Panc1 (cell line): ENCODE results near the gene PCDHA6. TPM values are rescaled to one million over a fixed set of nuclear protein-coding genes. Genes with fewer than 3 reads are reported as not detected.

Experiments
- ATAC-seq: fragments of 200-7000 bp; cut with Tn5 transposase; 2 replicates; pipeline ENCODE4 v1.9.1; 2020; ENCODE audit warnings: mild to moderate bottlenecking, moderate library complexity
- BruUV-seq: library from RNA; stranded (reverse); fragments of 400-500 nt; replicated peaks from 2 replicates; lab custom pipeline; 2021; lab: Mats Ljungman, UMichigan
- CTCF ChIA-PET: fragments of 300-600 bp; sonication (Branson Sonifier 250); formaldehyde crosslinking; loops from one replicate; lab custom pipeline; 2022; ENCODE audit warnings: antibody characterized with exemption; lab: Charles Lee
- POLR2A ChIA-PET: fragments of 300-600 bp; sonication (Branson Sonifier 250); formaldehyde crosslinking; loops from one replicate; lab custom pipeline; 2022; ENCODE audit warnings: antibody characterized with exemption; lab: Charles Lee
- DNase-seq: peaks from one replicate; pipeline ENCODE4 v3.0.0-alpha.2; 2010; ENCODE audit warnings: low read depth, low spot score
- H3K27ac ChIP-seq: 2 replicates; pipeline ENCODE4 v1.5.1; 2011; ENCODE audit warnings: mild to moderate bottlenecking, low read length, inconsistent platforms
- H3K27me3 ChIP-seq: fragments of 200-500 bp; sonication (Bioruptor generic); 2 replicates; pipeline ENCODE4 v1.6.0; 2014; ENCODE audit warnings: low read length, inconsistent platforms; ENCODE audit not compliant: control insufficient read depth, insufficient read depth
- H3K36me3 ChIP-seq: fragments of 200-500 bp; sonication (Bioruptor generic); 2 replicates; pipeline ENCODE4 v1.5.1; 2014; ENCODE audit warnings: inconsistent platforms, mild to moderate bottlenecking, low read length, moderate library complexity; ENCODE audit not compliant: control insufficient read depth, insufficient read depth
- H3K4me1 ChIP-seq: 2 replicates; pipeline ENCODE4 v1.5.1; 2011; ENCODE audit warnings: inconsistent platforms, mild to moderate bottlenecking, low read length, moderate library complexity; ENCODE audit not compliant: control insufficient read depth, insufficient read depth
- H3K4me3 ChIP-seq, 2 experiments: 2 replicates each; pipeline ENCODE4 v1.5.1; 2011 to 2012; ENCODE audit warnings: low read depth in 2 of 2, low read length in 2 of 2, mild to moderate bottlenecking in 2 of 2, inconsistent platforms in 1 of 2, moderate library complexity in 1 of 2
- H3K9me3 ChIP-seq: fragments of 200-500 bp; sonication (Bioruptor generic); 2 replicates; pipeline ENCODE4 v1.5.1; 2014; ENCODE audit warnings: low read depth, mild to moderate bottlenecking, inconsistent platforms, low read length, moderate library complexity; ENCODE audit not compliant: control insufficient read depth, insufficient read depth
- POLR2AphosphoS5 ChIP-seq: IDR thresholded peaks from 2 replicates; pipeline ENCODE4 v1.6.1; 2012; ENCODE audit warnings: mild to moderate bottlenecking, low read depth, low read length, moderate library complexity
- SIN3A ChIP-seq: IDR thresholded peaks from 2 replicates; pipeline ENCODE4 v1.6.1; 2012; ENCODE audit warnings: low read depth, mild to moderate bottlenecking, low read length, moderate library complexity, borderline replicate concordance; ENCODE audit not compliant: insufficient read depth
- TCF7L2 ChIP-seq: IDR thresholded peaks from 2 replicates; pipeline ENCODE4 v1.6.1; 2011; ENCODE audit warnings: mild to moderate bottlenecking, low read depth, low read length, inconsistent platforms
- in situ Hi-C: cut with HindIII; loops from 2 replicates; pipeline ENCODE4 v1.10.0; 2016; ENCODE audit warnings: low sequenced_read_pairs, low pct_unique_long_range_greater_than_20kb
- intact Hi-C: fragments of 100-400 bp; cut with micrococcal nuclease; formaldehyde crosslinking; loops from one replicate; pipeline ENCODE4 v1.10.0; 2022; ENCODE audit not compliant: unreplicated experiment
- total RNA-seq: library from RNA; stranded (reverse); gene quantifications from one replicate; pipeline ENCODE4 v1.2.1, GENCODE V29; 2021; ENCODE audit not compliant: unreplicated experiment
- TF ChIP-seq, protein P1 (sequence below): fragments of 450-650 bp; IDR thresholded peaks from 2 replicates; pipeline ENCODE4 v1.5.1; 2017; ENCODE audit warnings: mild to moderate bottlenecking
- TF ChIP-seq, protein P2 (sequence below), 2 experiments: IDR thresholded peaks; 2 replicates each; pipeline ENCODE4 v1.6.1; 2011 to 2012; ENCODE audit warnings: low read depth in 2 of 2, control low read depth in 1 of 2, low read length in 1 of 2, mild to moderate bottlenecking in 1 of 2, moderate library complexity in 1 of 2; ENCODE audit not compliant: insufficient read depth in 1 of 2

The PCDHA6 gene
- total RNA-seq, 1 experiment from 2014 or later, result 0.31 TPM

DNA sequence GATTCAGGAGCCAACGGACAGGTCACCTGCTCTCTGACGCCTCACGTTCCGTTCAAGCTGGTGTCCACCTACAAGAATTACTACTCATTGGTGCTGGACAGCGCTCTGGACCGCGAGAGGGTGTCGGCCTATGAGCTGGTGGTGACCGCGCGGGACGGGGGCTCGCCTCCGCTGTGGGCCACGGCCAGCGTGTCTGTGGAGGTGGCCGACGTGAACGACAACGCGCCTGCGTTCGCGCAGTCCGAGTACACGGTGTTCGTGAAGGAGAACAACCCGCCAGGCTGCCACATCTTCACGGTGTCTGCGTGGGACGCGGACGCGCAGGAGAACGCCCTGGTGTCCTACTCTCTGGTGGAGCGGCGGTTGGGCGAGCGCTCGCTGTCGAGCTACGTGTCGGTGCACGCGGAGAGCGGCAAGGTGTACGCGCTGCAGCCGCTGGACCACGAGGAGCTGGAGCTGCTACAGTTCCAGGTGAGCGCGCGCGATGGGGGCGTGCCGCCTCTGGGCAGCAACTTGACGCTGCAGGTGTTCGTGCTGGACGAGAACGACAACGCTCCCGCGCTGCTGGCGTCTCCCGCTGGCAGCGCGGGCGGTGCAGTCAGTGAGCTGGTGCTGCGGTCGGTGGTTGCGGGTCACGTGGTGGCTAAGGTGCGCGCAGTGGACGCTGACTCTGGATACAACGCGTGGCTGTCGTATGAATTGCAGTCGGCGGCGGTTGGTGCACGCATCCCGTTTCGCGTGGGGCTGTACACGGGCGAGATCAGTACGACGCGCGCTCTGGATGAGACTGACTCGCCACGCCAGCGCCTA is 29.6 kb downstream of the PCDHA6 start:
- no peak overlapping the region for H3K4me3 ChIP-seq
- H3K36me3 ChIP-seq, result no peaks in the 10 kb centered on the region
- H3K27me3 ChIP-seq, result no peaks in the 10 kb centered on the region
- no TSS peak for BruUV-seq
- intact Hi-C loops (no loop called here), in situ Hi-C loops (no loop called here)
- no peak overlapping the region for H3K27ac ChIP-seq
- DNase-seq (no peak), ATAC-seq (no peak)
- ChIA-PET POLR2A (no interaction called here), CTCF (no interaction called here)
- H3K9me3 ChIP-seq, result no peaks in the 10 kb centered on the region
- no peaks in the 10 kb centered on the region for H3K4me1 ChIP-seq
- TF ChIP-seq, protein P1, sequence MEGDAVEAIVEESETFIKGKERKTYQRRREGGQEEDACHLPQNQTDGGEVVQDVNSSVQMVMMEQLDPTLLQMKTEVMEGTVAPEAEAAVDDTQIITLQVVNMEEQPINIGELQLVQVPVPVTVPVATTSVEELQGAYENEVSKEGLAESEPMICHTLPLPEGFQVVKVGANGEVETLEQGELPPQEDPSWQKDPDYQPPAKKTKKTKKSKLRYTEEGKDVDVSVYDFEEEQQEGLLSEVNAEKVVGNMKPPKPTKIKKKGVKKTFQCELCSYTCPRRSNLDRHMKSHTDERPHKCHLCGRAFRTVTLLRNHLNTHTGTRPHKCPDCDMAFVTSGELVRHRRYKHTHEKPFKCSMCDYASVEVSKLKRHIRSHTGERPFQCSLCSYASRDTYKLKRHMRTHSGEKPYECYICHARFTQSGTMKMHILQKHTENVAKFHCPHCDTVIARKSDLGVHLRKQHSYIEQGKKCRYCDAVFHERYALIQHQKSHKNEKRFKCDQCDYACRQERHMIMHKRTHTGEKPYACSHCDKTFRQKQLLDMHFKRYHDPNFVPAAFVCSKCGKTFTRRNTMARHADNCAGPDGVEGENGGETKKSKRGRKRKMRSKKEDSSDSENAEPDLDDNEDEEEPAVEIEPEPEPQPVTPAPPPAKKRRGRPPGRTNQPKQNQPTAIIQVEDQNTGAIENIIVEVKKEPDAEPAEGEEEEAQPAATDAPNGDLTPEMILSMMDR, result no peak
- TF ChIP-seq, protein P2, sequence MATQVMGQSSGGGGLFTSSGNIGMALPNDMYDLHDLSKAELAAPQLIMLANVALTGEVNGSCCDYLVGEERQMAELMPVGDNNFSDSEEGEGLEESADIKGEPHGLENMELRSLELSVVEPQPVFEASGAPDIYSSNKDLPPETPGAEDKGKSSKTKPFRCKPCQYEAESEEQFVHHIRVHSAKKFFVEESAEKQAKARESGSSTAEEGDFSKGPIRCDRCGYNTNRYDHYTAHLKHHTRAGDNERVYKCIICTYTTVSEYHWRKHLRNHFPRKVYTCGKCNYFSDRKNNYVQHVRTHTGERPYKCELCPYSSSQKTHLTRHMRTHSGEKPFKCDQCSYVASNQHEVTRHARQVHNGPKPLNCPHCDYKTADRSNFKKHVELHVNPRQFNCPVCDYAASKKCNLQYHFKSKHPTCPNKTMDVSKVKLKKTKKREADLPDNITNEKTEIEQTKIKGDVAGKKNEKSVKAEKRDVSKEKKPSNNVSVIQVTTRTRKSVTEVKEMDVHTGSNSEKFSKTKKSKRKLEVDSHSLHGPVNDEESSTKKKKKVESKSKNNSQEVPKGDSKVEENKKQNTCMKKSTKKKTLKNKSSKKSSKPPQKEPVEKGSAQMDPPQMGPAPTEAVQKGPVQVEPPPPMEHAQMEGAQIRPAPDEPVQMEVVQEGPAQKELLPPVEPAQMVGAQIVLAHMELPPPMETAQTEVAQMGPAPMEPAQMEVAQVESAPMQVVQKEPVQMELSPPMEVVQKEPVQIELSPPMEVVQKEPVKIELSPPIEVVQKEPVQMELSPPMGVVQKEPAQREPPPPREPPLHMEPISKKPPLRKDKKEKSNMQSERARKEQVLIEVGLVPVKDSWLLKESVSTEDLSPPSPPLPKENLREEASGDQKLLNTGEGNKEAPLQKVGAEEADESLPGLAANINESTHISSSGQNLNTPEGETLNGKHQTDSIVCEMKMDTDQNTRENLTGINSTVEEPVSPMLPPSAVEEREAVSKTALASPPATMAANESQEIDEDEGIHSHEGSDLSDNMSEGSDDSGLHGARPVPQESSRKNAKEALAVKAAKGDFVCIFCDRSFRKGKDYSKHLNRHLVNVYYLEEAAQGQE (IDR thresholded peaks at IDR 0.05; ENCODE audit: insufficient read depth in 1 of 2, low read depth in 2 of 2, low read length in 1 of 2), result no peak
- TF ChIP-seq POLR2AphosphoS5 (no peak), TCF7L2 (no peak), SIN3A (no peak)

DNA sequence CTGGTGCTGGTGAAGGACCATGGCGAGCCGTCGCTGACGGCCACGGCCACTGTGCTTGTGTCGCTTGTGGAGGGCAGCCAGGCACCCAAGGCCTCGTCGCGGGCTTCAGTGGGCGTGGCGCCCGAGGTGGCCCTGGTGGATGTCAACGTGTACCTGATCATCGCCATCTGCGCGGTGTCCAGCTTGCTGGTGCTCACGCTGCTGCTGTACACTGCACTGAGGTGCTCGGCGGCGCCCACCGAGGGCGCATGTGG is 30.2 kb downstream of the PCDHA6 start:
- Histone ChIP-seq H3K27ac (no peak overlapping the region), H3K27me3 (no peaks in the 10 kb centered on the region), H3K9me3 (no peaks in the 10 kb centered on the region), H3K4me3 (no peak overlapping the region), H3K4me1 (no peaks in the 10 kb centered on the region), H3K36me3 (no peaks in the 10 kb centered on the region)
- ATAC-seq (no peak), DNase-seq (no peak)
- in situ Hi-C loops, result no loop called here
- CTCF ChIA-PET, result no interaction called here
- no peak for TF ChIP-seq SIN3A
- no peak for TF ChIP-seq TCF7L2
- TF ChIP-seq, protein P1, result no peak
- TF ChIP-seq, protein P2 (IDR thresholded peaks at IDR 0.05; ENCODE audit: insufficient read depth in 1 of 2, low read depth in 2 of 2, low read length in 1 of 2), result no peak
- TF ChIP-seq POLR2AphosphoS5, result no peak
- POLR2A ChIA-PET, result no interaction called here
- intact Hi-C loops, result no loop called here
- BruUV-seq, result no TSS peak
